GM12874 (cell line): Measurements from ENCODE around the gene CTNND2.

Experiments used
- CTCF ChIP-seq: IDR thresholded peaks from 2 replicates; pipeline ENCODE4 v1.5.1; 2011; ENCODE audit warnings: low read depth, mild to moderate bottlenecking, control low read depth, low read length, moderate library complexity; ENCODE audit not compliant: insufficient read depth

The CTNND2 gene

GRCh38 chr5:11407556-11408145 is 496.6 kb downstream of the CTNND2 start:
- no peak for TF ChIP-seq CTCF

GRCh38 chr5:11400316-11400715 is 503.9 kb downstream of the CTNND2 start:
- TF ChIP-seq CTCF: no peak

GRCh38 chr5:11398728-11399127 is 505.5 kb downstream of the CTNND2 start:
- TF ChIP-seq CTCF: no peak

- no peak for TF ChIP-seq CTCF
Measured at GRCh38 chr5:11397549-11397948, 506.7 kb downstream of the CTNND2 start.

- no peak for TF ChIP-seq CTCF
Measured at GRCh38 chr5:11396917-11397316, 507.3 kb downstream of the CTNND2 start.

GRCh38 chr5:11394933-11395332 is 509.3 kb downstream of the CTNND2 start:
- no peak for TF ChIP-seq CTCF

- TF ChIP-seq CTCF: no peak
Measured at GRCh38 chr5:11390291-11390767, 513.9 kb downstream of the CTNND2 start.
